Measurements from ENCODE around the gene TGFB3. TPM values are rescaled to one million over a fixed set of nuclear protein-coding genes. Genes with fewer than 3 reads are reported as not detected.

TGFB3 gene
- total and polyA plus RNA-seq, 2 of the 13 experiments (the other 11 are each of a cell fraction or from before 2014, with no cell fraction given) = 1.4 to 2.5 TPM

DNA sequence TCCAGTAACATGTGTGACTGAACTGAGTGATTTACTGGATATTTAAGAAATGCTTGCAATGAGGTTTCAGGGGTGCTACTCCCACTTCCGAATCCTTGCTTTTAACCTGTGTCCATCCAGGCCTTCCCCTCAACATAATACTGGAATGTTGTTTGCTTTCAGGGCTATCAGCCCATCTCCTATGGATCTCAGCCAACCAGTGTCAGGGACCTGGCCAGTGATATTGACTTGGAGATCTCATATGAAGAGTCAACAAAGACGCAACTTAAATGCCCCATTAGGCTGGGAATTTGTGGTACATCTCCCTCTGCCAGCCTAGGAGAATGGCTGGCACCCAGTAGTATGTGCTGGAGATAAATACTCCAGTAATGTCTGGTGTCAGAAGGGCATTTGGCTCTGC lies 2.9 kb upstream of the TGFB3 start (continued):
- TF ChIP-seq SOX13 (IDR thresholded peaks at IDR 0.05) (no peak), SOX13 (CRISPR knock-in tag; conservative IDR thresholded peaks at IDR 0.05 in 1 of 2, IDR thresholded peaks at IDR 0.05 in 1 of 2) (peak in 1 of 2 experiments; percentile 36; a peak in 1 of 4 replicates)

DNA sequence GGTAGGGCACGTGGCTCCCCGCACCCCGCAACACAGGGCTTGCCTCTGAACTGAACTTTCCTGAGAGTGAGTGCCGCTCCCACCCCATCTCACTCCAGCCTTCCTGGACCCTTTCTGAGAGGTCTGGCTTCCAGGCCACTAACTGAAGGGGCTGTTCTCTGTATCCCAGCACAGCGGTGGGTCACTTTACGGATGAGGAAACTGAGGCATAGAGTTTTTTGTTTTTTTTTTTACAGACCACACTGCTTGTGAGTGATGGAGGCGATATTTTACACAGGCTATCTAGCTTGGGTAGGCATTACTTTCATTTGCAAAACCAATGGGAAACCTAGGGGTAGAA lies 1.2 kb upstream of the TGFB3 start:
- no TSS peak for BruUV-seq (replicated peaks)
- POLR2A ChIA-PET = interaction anchor here (0.8 to 1.3 kb wide), 2 partner anchors 271 to 310 kb away, joined by 3 read pairs; no protein-coding TSS in a partner anchor
- Histone ChIP-seq H3K4me2 (ENCODE audit: low read depth, low read length) (peak overlapping the region; percentile 77), H3K27me3 (ENCODE audit: control insufficient read depth in 1 of 2, insufficient read depth in 2 of 2, low read length in 2 of 2) (peaks cover 0 to 11% of the 10 kb centered on the region in 2 experiments; a peak in 1 of 5 replicates), H3K36me3 (replicated peaks in 1 of 2; ENCODE audit: control insufficient read depth in 1 of 2, insufficient read depth in 2 of 2, low read length in 2 of 2) (no peaks in the 10 kb centered on the region), H3K9ac (ENCODE audit: insufficient read depth, low read depth, low read length) (0 out of 2 replicates have a peak overlapping the region, but pooled peaks have one; percentile 23), H3K79me2 (ENCODE audit: insufficient read depth, low read length) (no peaks in the 10 kb centered on the region), H3K4me3 (replicated peaks in 1 of 3; ENCODE audit: insufficient read depth in 1 of 3, low read depth in 2 of 3, low read length in 3 of 3) (peak overlapping the region; percentile 19 to 74 (median 72); a peak in 5 of 6 replicates), H2AFZ (ENCODE audit: low read length) (no peak overlapping the region), H3K9me3 (ENCODE audit: low read length) (no peaks in the 10 kb centered on the region), H4K20me1 (ENCODE audit: insufficient read depth, low read length) (no peaks in the 10 kb centered on the region), H3K4me1 (ENCODE audit: insufficient read depth, low read length) (peaks cover 75% of the 10 kb centered on the region), H3K27ac (ENCODE audit: extremely low read length, insufficient read depth, low read length) (no peak overlapping the region)
- no peak for TF ChIP-seq MEF2D (CRISPR knock-in tag; IDR thresholded peaks at IDR 0.05)
- no peak for TF ChIP-seq WIZ (CRISPR knock-in tag; IDR thresholded peaks at IDR 0.05)
- TF ChIP-seq, protein P1, sequence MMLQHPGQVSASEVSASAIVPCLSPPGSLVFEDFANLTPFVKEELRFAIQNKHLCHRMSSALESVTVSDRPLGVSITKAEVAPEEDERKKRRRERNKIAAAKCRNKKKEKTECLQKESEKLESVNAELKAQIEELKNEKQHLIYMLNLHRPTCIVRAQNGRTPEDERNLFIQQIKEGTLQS (CRISPR knock-in tag; IDR thresholded peaks at IDR 0.05) = no peak
- TF ChIP-seq SRSF9 (IDR thresholded peaks at IDR 0.05; ENCODE audit: borderline replicate concordance, insufficient read depth, low read depth, low read length, poor library complexity, severe bottlenecking) = no peak
- no peak for TF ChIP-seq SIX1 (CRISPR knock-in tag; IDR thresholded peaks at IDR 0.05; ENCODE audit: borderline replicate concordance)
- 0 out of 2 replicates have a peak, but pooled peaks have one; percentile 37 for TF ChIP-seq ZNF782 (CRISPR knock-in tag; IDR thresholded peaks at IDR 0.05; ENCODE audit: borderline replicate concordance)
- FAIRE-seq (no peak), ATAC-seq (no peak; the same call in 2 of the 3 replicates), DNase-seq (ENCODE audit: low spot score) (no peak)
- in situ Hi-C loops (cut with HindIII; ENCODE audit: extremely low pct_ligation_motif_present, low pct_unique_long_range_greater_than_20kb) = loop anchor here (5.0 kb wide), 2 partner anchors 76 to 271 kb away; no protein-coding TSS in a partner anchor
- intact Hi-C loops (cut with micrococcal nuclease; ENCODE audit: unreplicated experiment) = loop anchor here (5.0 to 10.0 kb wide), 3 partner anchors 158 to 406 kb away; partner anchors contain the start of gene FLVCR2
- CTCF ChIA-PET (ENCODE audit: low intra/inter-chr PET ratio, low total read pairs) = interaction anchor here (1.8 kb wide), 1 partner anchor 274 kb away, joined by 9 read pairs; no protein-coding TSS in a partner anchor
- WGBS (ENCODE audit: low lambda C conversion rate) = 55% methylated on average over 7 of the region's 7 CpGs
